ENCODE results near the gene CHDH.

The CHDH gene

DNA sequence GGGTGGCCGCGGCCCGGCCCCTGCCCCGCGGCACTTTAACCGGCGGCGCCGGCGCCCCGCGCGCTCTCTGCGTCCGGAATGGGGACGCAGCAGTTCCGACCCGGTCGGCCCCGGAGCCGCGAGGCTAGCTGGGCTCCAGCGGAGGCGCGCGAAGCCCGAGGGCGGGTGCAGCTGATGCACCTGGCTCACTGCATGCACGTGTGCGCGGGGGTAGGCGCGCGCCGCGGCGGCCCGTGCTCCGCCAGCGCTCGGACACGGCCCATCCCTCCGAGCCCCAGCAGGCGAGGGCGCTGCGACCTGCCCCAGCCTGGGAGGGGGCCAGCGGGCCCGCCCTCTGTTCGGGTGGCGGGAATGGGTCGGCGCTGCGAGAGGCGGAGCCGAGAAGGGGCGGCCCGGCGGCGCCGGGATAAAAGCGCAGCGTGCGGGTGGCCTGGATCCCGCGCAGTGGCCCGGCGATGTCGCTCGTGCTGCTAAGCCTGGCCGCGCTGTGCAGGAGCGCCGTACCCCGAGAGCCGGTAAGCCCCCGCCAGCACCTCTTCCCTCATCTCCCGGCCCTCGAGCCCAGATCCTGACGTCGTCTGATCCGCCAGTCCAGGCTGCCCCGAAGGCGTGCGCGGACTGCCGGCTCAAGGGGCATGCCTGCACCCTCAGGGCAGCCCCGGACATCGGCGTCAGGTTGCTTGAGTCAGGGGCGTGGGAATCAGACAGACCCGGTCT lies at the start of gene CHDH, which contains the start of gene IL17RB:
Gene CHDH, minus strand, starts transcription at position 286 of the 717 bp plus-strand sequence. CDS start 22,411 bp downstream, outside the sequence.
Gene IL17RB, plus strand, starts transcription at position 435 of the 717 bp plus-strand sequence. Its CDS starts 21 bp downstream, at position 456.
- no peak for DNase-seq (ENCODE audit: low read depth)

DNA sequence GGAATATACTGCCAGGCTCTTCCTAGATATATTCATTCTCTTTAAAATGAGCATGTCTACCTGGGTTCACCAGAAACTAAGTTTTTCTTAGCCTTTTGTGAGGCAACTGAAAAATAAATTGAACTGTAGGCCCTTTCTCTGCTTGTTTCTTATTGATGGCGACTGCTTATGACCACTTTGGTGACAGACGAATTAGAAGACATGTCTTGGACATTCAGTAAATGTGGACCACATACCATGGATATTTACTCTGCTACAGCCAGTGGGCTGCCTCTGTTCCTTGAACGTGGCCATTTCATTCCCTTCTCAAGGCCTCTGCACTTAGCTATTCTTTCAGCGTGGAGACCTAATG lies 46.0 kb upstream of the CHDH start:
- no peak for DNase-seq (ENCODE audit: low read depth)

DNA sequence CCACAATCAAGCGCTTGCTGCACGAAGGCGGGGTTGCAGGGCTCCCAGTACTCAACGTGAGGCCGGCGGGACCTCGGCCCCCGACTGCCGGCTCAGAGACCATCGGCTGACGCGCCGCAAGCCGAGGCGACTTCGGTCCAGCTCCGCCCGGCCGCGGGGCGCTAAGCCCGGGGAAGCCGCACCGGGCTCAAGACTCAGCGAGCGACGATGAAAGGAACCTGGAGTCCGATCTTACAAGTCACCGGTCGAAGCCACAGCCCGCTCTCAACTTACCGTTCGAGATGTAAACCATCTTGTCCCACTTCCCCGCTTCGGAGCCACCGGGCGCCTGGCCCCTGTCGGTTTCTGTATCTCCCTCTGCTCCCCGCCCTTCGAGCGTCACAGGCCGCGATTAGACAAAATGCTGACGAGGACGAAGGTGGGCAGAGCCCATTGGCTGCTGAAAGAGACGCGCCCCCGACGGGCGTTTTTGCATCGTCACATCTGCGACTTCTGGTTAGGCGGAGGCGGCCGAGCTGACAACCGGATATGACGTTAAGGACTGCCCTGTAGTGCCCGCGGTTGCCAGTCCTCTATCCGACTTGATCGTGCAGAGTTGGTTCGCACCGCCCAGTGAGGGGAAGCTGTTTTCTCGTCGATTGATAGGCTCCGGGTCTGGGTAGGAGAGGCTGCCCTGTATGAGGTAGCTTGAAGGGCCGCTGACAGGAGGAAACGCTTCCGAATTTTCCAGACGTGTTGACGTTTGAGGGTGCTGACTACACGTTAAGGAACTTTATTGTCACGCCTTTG lies 45.5 kb upstream of the CHDH start, which contains the start of gene SELENOK:
Gene SELENOK, minus strand, starts transcription at position 363 of the 789 bp plus-strand sequence.
- DNase-seq (ENCODE audit: low read depth) = peak; percentile 93

DNA sequence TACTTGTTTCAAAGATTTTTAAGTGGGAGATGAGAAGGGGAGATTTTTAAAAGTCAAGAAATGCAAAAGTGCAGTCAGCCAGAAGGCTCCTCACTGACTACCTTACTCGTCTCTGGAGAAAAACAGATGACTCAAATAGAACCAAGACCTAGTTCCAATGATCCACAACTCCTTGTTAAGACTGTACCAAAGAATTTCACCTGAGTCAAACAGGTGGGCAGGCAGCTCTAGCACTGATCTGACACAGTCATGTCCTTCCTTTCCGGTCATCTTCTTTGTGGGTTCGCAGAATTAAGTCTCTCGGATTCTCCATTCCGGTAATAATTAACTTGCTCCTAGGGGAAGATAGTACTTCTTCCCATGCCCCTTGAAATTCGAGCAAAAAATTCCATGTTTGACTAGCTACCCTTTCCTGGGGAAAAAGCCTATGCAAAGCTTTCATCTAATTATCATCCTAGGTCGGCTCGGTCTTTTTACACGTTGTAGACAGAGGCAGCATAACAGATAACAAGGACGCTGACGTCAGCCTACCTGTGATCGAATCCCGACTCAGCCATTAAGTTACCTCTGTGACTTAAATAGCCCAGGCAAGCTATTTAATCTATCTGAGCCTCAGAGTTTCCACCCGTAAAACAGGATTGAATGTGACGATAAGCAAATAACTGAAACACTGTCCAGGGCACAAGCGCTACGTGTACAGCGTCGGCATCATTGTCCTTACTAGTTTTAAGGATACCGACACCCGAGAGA lies 44.7 kb upstream of the CHDH start:
- no peak for DNase-seq (ENCODE audit: low read depth)

DNA sequence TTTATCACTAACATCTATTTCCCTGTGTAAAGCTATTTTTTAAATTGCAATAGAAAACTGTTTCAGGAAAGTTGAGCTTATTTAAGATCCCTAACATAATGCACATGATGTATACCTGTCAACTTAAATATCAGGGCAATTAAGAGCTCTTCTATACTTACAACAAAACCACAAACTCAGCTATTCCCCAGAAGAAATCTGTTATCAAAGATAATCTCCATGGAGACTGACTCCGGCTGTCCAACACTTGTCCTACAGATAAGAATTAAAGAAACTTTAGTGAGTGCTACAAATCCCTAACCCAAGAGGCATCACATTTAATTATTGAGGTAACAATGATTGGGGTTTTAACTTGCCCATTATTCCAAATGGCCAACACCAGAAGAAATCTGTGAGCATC lies 42.0 kb upstream of the CHDH start:
- no peak for DNase-seq (ENCODE audit: low read depth)

- DNase-seq (ENCODE audit: low read depth) = no peak
Measured at GRCh38 chr3:53887446-53887845, 41.2 kb upstream of the CHDH start.

DNA sequence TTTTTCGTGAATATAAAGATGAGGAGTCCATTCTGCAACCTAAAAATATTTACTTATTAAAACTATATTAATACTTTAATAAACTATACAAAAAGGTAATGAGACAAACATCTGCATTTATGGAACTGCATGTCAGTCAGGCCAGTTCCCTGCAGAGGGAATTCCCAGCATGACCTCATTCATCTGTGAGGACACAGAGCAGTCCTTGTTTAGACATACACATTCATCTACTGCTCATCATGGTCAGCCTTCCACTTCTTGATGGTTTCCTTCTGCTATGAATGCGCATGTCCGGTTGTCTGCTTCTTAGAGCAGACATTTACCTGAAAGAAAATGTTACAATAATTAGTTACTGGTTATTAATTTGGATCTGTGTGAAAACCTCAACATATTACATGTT lies 39.0 kb upstream of the CHDH start:
- DNase-seq (ENCODE audit: low read depth) = no peak

DNA sequence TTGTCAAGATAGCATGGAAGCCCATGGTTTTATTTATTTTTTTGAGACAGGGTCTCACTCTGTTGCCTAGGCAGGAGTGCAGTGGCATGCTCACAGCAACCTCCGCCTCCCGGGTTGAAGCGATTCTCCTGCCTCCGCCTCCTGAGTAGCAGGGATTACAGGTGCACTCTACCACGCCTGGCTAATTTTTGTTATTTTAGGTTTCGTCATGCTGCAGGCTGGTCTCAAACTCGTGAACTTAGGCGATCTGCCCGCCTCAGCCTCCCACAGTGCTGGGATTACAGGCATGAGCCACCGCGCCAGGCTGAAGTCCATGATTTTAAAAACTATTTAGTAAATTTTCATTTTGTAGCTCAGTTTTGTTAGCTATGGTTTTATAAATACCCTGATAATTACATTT lies 38.4 kb upstream of the CHDH start:
- DNase-seq (ENCODE audit: low read depth) = no peak

DNA sequence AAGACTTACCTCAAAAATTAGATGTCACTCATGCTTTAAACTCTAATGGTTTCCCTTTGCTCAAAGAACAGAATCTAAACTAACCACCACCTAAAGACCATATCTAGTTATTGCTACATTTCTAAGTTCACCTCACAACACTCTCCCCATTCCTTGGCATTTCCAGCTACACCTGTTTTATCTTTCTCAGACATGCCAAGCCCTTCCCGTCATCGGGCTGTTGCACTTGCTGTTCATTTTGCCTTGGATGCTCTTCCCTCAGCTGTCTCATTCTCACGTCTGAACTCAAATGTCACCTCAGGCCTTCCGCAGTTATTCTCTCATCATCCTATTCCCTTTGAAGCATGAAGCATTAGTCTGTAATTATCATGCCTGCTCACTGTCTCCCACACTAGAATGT lies 36.8 kb upstream of the CHDH start:
- DNase-seq (ENCODE audit: low read depth) = no peak

DNA sequence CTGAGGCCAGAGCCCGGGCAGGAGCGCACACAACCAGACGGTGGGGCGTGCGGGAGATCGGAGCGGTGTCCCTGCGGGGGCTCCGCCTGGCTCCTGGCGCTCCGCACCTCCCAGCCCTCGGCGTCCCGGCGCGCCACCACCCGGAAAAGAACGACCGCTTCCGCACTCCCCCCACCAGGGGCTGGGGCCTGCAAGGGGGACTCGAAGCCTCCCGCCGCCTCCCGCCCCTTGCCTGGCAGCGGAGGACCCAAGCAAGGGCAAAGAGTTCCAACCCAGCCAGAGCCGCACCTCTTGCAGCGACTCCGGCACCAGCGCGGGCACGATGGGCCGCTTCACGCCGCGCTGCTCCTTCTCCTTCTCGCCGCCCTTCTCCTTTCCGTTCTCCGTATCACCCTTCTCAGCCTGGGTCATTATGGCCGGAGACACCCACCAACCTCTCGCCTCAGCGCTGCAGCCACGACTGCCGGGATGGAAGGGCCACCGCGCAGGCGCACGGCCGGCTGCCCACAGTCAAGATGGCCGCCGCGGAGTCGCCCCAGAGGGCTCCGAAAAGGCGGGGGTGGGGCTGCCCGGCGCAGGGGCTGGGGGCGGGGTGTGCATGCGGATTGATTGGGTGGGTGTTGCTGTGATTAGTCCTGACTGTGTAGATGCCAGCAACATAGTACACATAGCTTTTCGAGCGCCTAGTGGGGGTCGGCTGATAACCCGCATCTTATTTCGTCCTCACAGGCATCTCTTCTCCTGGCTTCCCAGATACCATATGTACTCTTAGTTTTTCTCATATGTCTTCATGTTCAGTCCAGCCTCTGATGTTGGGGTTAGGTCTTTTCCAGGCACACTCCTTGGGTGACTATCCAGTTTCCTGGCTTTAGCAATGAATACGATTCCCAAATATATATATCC lies 35.7 kb upstream of the CHDH start, which contains the start of gene ACTR8:
Gene ACTR8, minus strand, starts transcription at position 462 of the 903 bp plus-strand sequence. Its CDS starts 51 bp downstream, at position 411.
- peak; percentile 65 for DNase-seq (ENCODE audit: low read depth)

- no peak for DNase-seq (ENCODE audit: low read depth)
Measured at GRCh38 chr3:53880396-53881345, 34.5 kb upstream of the CHDH start.

DNA sequence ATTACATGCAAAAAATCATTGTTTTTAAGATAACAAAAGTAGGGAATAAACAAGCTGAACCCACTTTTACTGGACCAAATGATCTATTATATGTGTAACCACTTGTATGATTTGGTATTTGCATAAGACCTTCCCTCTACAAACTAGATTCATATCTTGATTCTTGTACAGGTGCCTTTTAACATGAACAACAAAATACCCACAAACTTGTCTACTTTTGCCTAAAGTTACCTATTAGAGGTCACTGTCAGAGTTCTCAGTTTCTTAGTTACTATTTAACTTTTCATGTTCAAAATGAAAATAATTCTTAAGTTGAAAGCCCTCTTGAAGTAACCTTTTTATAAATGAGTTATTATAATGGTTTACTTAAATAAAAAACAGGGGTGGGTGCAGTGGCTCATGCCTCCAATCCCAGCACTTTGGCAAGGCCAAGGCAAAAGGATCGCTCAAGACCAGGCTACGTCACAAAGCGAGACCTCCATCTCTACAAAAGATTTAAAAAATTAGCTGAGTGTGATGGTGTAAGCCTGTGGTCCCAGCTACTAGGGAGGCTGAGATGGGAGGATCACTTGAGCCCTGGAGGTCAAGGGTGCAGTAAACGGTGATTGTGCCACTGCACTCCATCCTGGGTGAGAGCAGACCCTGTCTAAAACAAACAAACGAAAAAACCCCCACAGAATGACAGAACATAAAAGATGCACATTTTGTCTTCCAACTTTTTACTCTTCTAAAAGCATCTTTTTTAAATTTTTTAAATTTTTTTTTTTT lies 19.7 kb upstream of the CHDH start:
- no peak for DNase-seq (ENCODE audit: low read depth)

GRCh38 chr3:53863145-53863544 lies 16.9 kb upstream of the CHDH start:
- DNase-seq (ENCODE audit: low read depth) = no peak

- DNase-seq (ENCODE audit: low read depth) = no peak
Measured at GRCh38 chr3:53862241-53862640, 16.0 kb upstream of the CHDH start.

- DNase-seq (ENCODE audit: low read depth) = no peak
Measured at GRCh38 chr3:53860196-53860595, 14.0 kb upstream of the CHDH start.

- DNase-seq (ENCODE audit: low read depth) = no peak
Measured at GRCh38 chr3:53859178-53859577, 13.0 kb upstream of the CHDH start.

DNA sequence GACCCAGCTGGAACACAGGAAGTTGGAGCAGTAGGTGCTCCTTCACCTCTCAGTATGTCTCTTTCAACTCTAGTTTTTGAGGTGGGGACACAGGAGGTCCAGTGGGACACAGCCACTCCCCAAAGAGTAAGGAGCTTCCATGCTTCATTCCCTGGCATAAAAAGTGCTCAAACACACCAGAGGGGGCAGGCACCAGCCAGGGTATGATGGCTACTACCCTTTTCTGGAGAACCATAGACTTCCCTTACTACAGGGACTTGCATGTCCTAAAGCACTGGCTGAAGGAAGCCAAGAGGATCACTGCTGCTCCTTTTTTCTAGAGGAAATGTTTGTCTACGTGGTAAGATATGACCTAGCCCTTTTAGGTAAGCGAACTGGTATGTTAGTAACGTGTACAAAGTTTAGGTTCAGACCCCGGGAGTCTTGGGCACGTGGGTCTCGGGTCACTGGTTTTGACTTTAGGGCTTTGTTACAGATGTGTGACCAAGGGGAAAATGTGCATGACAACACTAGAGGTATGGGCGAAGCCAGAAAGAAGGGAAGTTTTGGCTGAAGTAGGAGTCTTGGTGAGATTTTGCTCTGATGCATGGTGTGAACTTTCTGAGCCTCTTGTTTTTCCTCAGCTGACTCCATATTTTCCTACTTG lies 12.0 kb upstream of the CHDH start:
- DNase-seq (ENCODE audit: low read depth) = no peak

DNA sequence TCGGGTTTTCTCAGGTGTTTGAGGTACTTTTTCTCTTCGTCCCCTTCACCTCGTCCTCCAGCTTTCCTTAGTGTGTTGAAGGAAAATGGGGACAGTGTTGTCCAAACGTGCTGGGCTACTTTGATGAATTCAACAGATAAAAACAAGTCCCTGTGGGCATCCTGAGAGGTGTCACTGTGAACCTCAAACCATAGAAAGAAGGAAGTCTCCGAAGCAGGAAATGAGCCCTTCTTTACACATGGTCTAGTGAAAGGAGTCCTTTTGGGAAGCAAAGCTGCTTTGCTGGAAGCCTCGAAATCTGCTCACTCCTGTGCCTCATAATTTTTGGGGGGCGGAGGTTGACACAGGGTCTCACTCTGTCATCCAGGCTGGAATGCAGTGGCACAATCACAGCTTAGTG lies 10.7 kb upstream of the CHDH start:
- no peak for DNase-seq (ENCODE audit: low read depth)

- DNase-seq (ENCODE audit: low read depth) = no peak
Measured at GRCh38 chr3:53850895-53851294, 4.7 kb upstream of the CHDH start.
